ENCODE measurements around the gene CNR1.

GRCh38 chr6:88165087-88165843 lies 882 bp downstream of the CNR1 start:
- TF ChIP-seq, protein P1, sequence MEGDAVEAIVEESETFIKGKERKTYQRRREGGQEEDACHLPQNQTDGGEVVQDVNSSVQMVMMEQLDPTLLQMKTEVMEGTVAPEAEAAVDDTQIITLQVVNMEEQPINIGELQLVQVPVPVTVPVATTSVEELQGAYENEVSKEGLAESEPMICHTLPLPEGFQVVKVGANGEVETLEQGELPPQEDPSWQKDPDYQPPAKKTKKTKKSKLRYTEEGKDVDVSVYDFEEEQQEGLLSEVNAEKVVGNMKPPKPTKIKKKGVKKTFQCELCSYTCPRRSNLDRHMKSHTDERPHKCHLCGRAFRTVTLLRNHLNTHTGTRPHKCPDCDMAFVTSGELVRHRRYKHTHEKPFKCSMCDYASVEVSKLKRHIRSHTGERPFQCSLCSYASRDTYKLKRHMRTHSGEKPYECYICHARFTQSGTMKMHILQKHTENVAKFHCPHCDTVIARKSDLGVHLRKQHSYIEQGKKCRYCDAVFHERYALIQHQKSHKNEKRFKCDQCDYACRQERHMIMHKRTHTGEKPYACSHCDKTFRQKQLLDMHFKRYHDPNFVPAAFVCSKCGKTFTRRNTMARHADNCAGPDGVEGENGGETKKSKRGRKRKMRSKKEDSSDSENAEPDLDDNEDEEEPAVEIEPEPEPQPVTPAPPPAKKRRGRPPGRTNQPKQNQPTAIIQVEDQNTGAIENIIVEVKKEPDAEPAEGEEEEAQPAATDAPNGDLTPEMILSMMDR (IDR thresholded peaks at IDR 0.05), result no peak
- no peak for TF ChIP-seq POLR2A (IDR thresholded peaks at IDR 0.05)

All from testis (tissue), 2 donors.